Measurements from ENCODE around the gene VCP.
A peak's percentile ranks its signal among the peaks of the same experiment; 100 is the strongest.

VCP gene

DNA sequence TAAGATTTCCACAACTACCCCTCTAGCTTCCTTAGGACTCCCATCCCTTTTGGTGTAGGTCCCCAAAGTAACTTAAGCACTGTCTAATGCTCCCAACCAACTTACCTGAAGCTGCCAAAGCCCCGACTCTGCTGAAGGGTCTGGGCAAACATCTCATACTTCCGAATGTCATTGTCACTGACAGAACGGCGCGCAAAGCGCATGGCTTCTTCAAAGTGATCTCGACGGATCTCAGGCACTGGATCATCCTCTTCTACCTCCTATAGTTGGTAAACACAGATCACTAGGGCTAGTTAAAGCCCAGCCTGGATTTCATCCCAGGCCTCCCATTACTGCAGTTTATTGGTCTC, 15.2 kb downstream of the VCP start:
- H3K4me3 ChIP-seq (ENCODE audit: low read depth, low read length): no peak overlapping the region
- TF ChIP-seq, protein P1, sequence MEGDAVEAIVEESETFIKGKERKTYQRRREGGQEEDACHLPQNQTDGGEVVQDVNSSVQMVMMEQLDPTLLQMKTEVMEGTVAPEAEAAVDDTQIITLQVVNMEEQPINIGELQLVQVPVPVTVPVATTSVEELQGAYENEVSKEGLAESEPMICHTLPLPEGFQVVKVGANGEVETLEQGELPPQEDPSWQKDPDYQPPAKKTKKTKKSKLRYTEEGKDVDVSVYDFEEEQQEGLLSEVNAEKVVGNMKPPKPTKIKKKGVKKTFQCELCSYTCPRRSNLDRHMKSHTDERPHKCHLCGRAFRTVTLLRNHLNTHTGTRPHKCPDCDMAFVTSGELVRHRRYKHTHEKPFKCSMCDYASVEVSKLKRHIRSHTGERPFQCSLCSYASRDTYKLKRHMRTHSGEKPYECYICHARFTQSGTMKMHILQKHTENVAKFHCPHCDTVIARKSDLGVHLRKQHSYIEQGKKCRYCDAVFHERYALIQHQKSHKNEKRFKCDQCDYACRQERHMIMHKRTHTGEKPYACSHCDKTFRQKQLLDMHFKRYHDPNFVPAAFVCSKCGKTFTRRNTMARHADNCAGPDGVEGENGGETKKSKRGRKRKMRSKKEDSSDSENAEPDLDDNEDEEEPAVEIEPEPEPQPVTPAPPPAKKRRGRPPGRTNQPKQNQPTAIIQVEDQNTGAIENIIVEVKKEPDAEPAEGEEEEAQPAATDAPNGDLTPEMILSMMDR (IDR thresholded peaks at IDR 0.05; ENCODE audit: low read depth, low read length): no peak

DNA sequence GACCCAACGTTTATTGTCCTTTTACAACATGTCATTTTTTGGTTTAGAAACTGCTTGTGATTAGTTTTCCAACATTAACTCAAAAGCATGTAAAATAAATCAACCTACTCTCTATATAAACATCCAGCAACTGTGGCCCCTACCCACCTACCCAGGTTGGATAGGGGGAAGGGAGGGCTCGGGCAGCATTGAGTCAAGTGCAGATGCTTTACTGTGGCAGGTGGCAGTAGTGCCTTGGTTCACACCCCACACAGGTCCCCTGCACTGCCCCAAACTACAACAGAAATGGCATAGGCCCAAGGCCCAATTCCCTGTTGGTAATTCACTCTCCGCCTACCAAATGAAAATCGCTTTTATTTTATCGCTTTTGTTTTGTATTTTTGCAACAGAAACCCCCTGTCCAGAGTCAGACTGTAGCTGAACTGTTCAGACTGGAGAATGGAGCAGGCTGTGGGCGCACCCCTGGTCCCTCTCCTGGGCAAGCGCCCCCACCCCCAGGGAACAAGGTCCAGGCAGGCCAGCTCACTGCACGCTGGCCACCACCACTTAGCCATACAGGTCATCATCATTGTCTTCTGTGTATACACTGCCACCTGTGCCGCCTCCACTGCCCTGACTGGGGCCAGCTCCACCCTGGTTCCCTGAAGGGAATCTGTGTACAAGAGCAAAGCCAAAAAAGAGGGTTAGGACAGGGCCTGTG, 15.7 kb downstream of the VCP start:
- no peak overlapping the region for H3K4me3 ChIP-seq (ENCODE audit: low read depth, low read length)
- TF ChIP-seq, protein P1 (IDR thresholded peaks at IDR 0.05; ENCODE audit: low read depth, low read length): no peak

DNA sequence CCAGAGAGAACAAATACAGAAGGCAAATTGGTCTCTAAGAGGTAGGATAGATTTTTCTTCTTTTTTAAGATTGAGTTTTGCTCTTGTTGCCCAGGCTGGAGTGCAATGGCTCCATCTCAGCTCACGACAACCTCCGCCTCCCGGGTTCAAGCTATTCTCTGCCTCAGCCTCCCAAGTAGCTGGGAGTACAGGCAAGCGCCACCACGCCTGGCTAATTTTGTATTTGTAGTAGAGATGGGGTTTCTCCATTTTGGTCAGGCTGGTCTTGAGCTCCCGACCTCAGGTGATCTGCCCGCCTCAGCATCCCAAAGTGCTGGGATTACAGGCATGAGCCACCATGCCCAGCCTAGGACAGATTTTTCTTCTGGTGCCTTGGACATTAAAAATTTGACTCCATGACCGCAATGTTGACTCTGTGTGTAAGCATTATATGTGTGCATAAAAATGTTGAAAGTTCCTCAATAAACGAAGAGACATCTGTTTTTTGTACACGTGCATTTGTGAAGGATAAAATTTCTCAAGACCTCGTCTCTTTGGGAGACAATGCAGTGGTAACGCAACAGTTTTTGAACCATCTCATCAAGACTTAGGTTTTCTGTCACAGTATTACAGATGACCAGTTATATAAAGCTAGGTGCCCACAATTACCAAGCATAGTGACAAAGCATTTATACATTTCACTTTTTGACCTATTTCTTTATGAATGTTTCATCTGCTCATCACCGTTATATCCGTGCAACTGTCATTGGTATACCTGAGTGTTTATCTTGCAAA, 17.4 kb downstream of the VCP start:
- H3K4me3 ChIP-seq (ENCODE audit: low read depth, low read length): no peak overlapping the region
- TF ChIP-seq, protein P1 (IDR thresholded peaks at IDR 0.05; ENCODE audit: low read depth, low read length): no peak

DNA sequence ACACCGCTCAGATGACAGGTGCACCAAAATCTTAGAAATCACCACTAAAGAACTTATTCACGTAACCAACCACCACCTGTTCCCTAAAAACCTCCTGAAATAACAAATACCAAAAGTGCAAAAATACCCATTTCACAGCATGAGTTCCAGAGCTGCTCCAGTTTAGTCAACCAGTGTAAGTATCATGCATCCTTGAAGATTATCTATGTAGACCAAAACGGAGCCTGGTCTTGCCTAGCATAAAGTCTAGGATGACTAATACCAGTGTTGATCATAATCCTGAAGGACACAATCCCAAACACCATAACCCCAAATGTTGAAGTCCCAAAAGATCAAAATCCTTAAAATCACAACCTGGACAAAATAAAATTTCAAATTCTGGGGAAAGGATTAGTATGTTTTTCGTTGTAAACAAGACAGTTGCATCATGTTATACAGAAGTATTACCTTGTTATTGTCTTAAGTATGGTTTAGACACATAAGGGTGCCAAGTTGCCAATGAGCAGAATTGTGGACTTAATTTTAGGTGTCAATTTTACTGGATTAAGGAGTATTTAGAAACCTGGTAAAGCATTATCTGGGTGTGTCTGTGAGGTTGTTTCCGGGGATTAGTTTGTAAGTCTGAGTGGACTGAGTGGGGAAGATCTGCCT, 18.1 kb downstream of the VCP start:
- H3K4me3 ChIP-seq (ENCODE audit: low read depth, low read length): no peak overlapping the region
- TF ChIP-seq, protein P1 (IDR thresholded peaks at IDR 0.05; ENCODE audit: low read depth, low read length): no peak

DNA sequence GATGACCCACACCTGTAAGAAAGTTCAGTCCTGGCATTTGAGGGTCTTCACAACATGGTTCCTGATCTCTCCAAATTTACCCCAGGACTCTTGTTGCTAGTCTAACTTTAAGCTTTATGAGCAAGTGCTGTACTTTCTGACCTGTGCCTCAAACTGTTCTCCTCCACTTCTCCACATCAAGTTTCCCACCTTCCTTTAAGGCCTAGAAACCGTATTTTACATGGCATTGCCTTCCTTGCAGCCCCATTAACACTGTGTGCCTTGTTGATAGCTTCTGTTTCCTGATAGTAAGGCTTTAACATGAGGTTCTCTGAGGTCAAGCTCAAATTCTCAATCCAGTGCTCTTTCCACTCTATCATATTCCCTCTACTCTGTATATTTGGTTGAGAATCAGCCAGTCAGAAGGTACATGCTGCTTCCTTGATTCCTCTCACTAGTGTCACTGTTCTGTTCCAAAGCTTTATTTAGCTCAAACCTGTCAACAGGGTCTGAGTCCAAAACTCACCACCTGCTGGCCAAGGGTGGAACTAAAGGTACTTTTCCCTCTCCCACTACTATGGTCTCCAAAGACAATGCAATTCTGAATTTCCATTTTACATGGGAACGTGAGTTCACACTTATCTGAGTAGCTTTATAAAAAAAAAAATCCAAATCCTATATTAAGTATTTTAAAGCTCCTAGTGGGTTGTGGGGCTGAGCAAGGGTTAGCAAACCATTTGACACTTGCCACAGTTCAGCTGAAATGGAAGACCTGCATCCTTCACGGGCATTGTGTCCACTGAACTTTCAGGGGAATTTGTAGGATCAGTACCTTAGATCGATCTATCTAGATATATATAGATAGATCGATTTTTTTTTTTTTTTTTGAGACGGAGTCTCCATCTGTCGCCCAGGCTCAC, 21.1 kb downstream of the VCP start:
- TF ChIP-seq, protein P1 (IDR thresholded peaks at IDR 0.05; ENCODE audit: low read depth, low read length): peak; percentile 48
- H3K4me3 ChIP-seq (ENCODE audit: low read depth, low read length): no peak overlapping the region

DNA sequence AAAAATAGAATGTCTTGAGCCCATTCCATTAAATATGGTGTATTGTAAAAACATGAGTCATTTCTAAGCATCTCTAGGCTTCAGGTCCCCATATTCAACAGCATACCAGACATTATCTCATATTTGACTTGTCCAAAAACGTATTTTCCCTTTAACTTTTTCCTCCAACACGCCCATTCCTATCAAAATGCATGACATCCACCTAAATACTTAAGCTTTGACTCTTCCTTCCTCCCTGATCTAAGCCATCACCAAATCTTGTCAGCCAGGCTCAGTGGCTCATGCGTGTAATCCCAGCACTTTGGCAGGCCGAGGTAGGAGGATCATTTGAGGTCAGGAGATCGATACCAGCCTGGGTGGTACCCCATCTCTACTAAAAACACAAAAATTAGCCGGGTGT, 23.9 kb downstream of the VCP start:
- TF ChIP-seq, protein P1 (IDR thresholded peaks at IDR 0.05; ENCODE audit: low read depth, low read length): no peak
- no peak overlapping the region for H3K4me3 ChIP-seq (ENCODE audit: low read depth, low read length)

All from WI38 (cell line).